Activated naive CD4-positive, alpha-beta T cell (primary cell): Measurements from ENCODE around the gene EFNA3.
A peak's percentile ranks its signal among the peaks of the same experiment; 100 is the strongest.

Experiments used
- DNase-seq, 4 experiments: peaks; one replicate each; lab custom pipeline; 2025; lab: John Stamatoyannopoulos, UW

EFNA3 gene

GRCh38 chr1:155066777-155067176 is 11.9 kb upstream of the EFNA3 start:
- DNase-seq: no peak

GRCh38 chr1:155068599-155068998 is 10.0 kb upstream of the EFNA3 start:
- DNase-seq: no peak

- DNase-seq: no peak
Measured at GRCh38 chr1:155069551-155070157, 9.0 kb upstream of the EFNA3 start.

GRCh38 chr1:155070158-155070621 is 8.4 kb upstream of the EFNA3 start:
- DNase-seq: no peak

- peak; percentile 25 to 75 (median 52) for DNase-seq
Measured at GRCh38 chr1:155070721-155071569, 7.7 kb upstream of the EFNA3 start.

GRCh38 chr1:155071701-155072100 is 6.9 kb upstream of the EFNA3 start:
- DNase-seq: no peak

GRCh38 chr1:155072531-155073289 is 5.9 kb upstream of the EFNA3 start:
- no peak for DNase-seq

GRCh38 chr1:155073377-155074242 is 5.0 kb upstream of the EFNA3 start:
- no peak for DNase-seq

- DNase-seq: no peak
Measured at GRCh38 chr1:155075535-155075934, 3.1 kb upstream of the EFNA3 start.

- no peak for DNase-seq
Measured at GRCh38 chr1:155076371-155076770, 2.3 kb upstream of the EFNA3 start.

GRCh38 chr1:155077346-155077745 is 1.3 kb upstream of the EFNA3 start:
- DNase-seq: no peak

GRCh38 chr1:155077758-155078445 is 735 bp upstream of the EFNA3 start:
- no peak for DNase-seq

GRCh38 chr1:155079210-155079486 is 511 bp downstream of the EFNA3 start:
- DNase-seq: peak in 1 of 4 experiments; percentile 22

GRCh38 chr1:155079487-155080311 is 1.1 kb downstream of the EFNA3 start:
- DNase-seq: peak in 1 of 4 experiments; percentile 22

GRCh38 chr1:155080312-155081228 is 1.9 kb downstream of the EFNA3 start:
- peak in 1 of 4 experiments; percentile 30 for DNase-seq

- peak in 1 of 4 experiments; percentile 15 for DNase-seq
Measured at GRCh38 chr1:155081472-155082300, 3.0 kb downstream of the EFNA3 start.

GRCh38 chr1:155082301-155083051 is 3.8 kb downstream of the EFNA3 start:
- DNase-seq: peak in 1 of 4 experiments; percentile 34
